ENCODE measurements around the gene PRDM5. TPM values are rescaled to one million over a fixed set of nuclear protein-coding genes. Genes with fewer than 3 reads are reported as not detected.

The PRDM5 gene
- total and polyA plus RNA-seq, 2 donors (not counting 3 experiments of a cell fraction or from before 2014, with no cell fraction given) = 2.2 to 8.1 TPM

- Histone ChIP-seq H4K20me1 (replicated peaks; ENCODE audit: control insufficient read depth, extremely low read depth, insufficient read depth, low read length) (no peaks in the 10 kb centered on the region), H3K4me2 (ENCODE audit: insufficient read depth, low read length) (no peak overlapping the region), H3K27me3 (ENCODE audit: control insufficient read depth in 2 of 2, insufficient read depth in 2 of 2, low read length in 2 of 2) (no peaks in the 10 kb centered on the region), H2AFZ (ENCODE audit: low read depth, low read length) (no peak overlapping the region), H3K9ac (replicated peaks; ENCODE audit: extremely low read depth, insufficient read depth, low read length) (no peak overlapping the region), H3K9me3 (replicated peaks; ENCODE audit: control insufficient read depth, insufficient read depth, low read length) (no peaks in the 10 kb centered on the region), H3K27ac (ENCODE audit: insufficient read depth, low read depth, low read length) (no peak overlapping the region), H3K79me2 (ENCODE audit: control insufficient read depth, insufficient read depth, low read length) (no peaks in the 10 kb centered on the region), H3K36me3 (ENCODE audit: control insufficient read depth in 2 of 2, extremely low read depth in 1 of 2, insufficient read depth in 2 of 2, low read length in 2 of 2) (no peaks in the 10 kb centered on the region), H3K9me1 (replicated peaks; ENCODE audit: control insufficient read depth, extremely low read depth, insufficient read depth, low read length) (no peaks in the 10 kb centered on the region), H3K4me3 (replicated peaks in 1 of 3; ENCODE audit: insufficient read depth in 1 of 3, low read depth in 1 of 3, low read length in 3 of 3) (no peak overlapping the region), H3K4me1 (ENCODE audit: control insufficient read depth, extremely low read depth, insufficient read depth, low read length) (no peaks in the 10 kb centered on the region)
- dilution Hi-C loops (cut with MboI; ENCODE audit: extremely low pct_ligation_motif_present, low sequenced_read_pairs) = no loop called here
- BruUV-seq (replicated peaks) = no TSS peak
- TF ChIP-seq CTCF (IDR thresholded peaks at IDR 0.05; ENCODE audit: extremely low read depth in 1 of 2, insufficient read depth in 1 of 2, low read depth in 1 of 2, low read length in 2 of 2) = no peak
- TF ChIP-seq MAX (IDR thresholded peaks at IDR 0.05; ENCODE audit: insufficient read depth, insufficient read length) = no peak
- TF ChIP-seq GATA2 (IDR thresholded peaks at IDR 0.05; ENCODE audit: insufficient read depth, insufficient read length, low read depth, low read length) = no peak
- TF ChIP-seq EZH2 (IDR thresholded peaks at IDR 0.05; ENCODE audit: borderline replicate concordance, low read depth, low read length, severe bottlenecking) = no peak
- TF ChIP-seq MYC (IDR thresholded peaks at IDR 0.05; ENCODE audit: low read depth, low read length) = no peak
- TF ChIP-seq POLR2A (IDR thresholded peaks at IDR 0.05; ENCODE audit: low read depth, low read length) = no peak
- TF ChIP-seq JUN (IDR thresholded peaks at IDR 0.05; ENCODE audit: borderline replicate concordance, insufficient read depth, insufficient read length, low read depth) = no peak
- TF ChIP-seq POLR2AphosphoS5 (IDR thresholded peaks at IDR 0.05; ENCODE audit: insufficient read depth, low read depth, low read length) = no peak
- ChIA-PET POLR2A (no interaction called here), CTCF (no interaction called here)
- no peak for FAIRE-seq
- DNase-seq (ENCODE audit: low read depth, low spot score) = no peak
- intact Hi-C loops (cut with micrococcal nuclease) = no loop called here
Observed at GRCh38 chr4:120861852-120862251, 60.7 kb downstream of the PRDM5 start.

Data from endothelial cell of umbilical vein (primary cell).